ENCODE data around the gene CPLX1.

DNA sequence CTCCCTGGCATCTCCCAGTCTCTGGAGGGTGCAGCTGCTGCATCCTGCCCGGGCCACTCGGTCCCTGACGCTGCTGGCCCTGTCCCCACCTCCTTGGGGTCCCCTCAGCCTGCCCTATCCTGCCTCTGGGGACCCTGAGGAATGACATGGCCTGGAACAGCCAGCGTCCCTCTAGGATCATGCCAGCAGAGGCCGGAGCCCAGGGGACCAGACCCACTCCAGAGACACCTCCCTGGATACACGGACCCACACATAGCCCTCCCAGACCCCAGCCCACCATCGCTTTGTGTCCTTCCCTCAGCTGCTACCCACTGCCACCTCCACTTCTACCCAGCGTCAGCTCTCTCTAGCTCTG, 35.5 kb downstream of the CPLX1 start:
- TF ChIP-seq, protein P1, sequence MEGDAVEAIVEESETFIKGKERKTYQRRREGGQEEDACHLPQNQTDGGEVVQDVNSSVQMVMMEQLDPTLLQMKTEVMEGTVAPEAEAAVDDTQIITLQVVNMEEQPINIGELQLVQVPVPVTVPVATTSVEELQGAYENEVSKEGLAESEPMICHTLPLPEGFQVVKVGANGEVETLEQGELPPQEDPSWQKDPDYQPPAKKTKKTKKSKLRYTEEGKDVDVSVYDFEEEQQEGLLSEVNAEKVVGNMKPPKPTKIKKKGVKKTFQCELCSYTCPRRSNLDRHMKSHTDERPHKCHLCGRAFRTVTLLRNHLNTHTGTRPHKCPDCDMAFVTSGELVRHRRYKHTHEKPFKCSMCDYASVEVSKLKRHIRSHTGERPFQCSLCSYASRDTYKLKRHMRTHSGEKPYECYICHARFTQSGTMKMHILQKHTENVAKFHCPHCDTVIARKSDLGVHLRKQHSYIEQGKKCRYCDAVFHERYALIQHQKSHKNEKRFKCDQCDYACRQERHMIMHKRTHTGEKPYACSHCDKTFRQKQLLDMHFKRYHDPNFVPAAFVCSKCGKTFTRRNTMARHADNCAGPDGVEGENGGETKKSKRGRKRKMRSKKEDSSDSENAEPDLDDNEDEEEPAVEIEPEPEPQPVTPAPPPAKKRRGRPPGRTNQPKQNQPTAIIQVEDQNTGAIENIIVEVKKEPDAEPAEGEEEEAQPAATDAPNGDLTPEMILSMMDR (conservative IDR thresholded peaks at IDR 0.05; ENCODE audit: low read length) = no peak
- TF ChIP-seq EZH2phosphoT487 (IDR thresholded peaks at IDR 0.05; ENCODE audit: borderline replicate concordance) = no peak
